HG02970 (cell line): ENCODE measurements around the gene PHKA1.
"Not testable (repeated sequence)": the region's sequence is repeated elsewhere in the genome, so short reads cannot be mapped to it uniquely, and the experiment has no call there.

Experiments
- ATAC-seq: cut with Tn5 transposase; IDR thresholded peaks from one replicate; pipeline ENCODE4 v1.9.1; 2021; ENCODE audit warnings: mild to moderate bottlenecking, moderate library complexity, moderate number of reproducible peaks; ENCODE audit not compliant: unreplicated experiment, low FRiP score

Gene PHKA1

GRCh38 chrX:72576141-72576894 lies 137.8 kb downstream of the PHKA1 start:
- no peak for ATAC-seq

GRCh38 chrX:72573158-72573511 lies 141.0 kb downstream of the PHKA1 start:
- ATAC-seq = no peak

GRCh38 chrX:72572248-72573157 lies 141.6 kb downstream of the PHKA1 start, which contains the start of gene HDAC8:
HDAC8 (minus strand) TSS chrX:72572843; CDS start chrX:72572761, 82 bp downstream.
- peak; percentile 94 for ATAC-seq

- ATAC-seq = no peak
Measured at GRCh38 chrX:72569786-72570185, 144.3 kb downstream of the PHKA1 start.

GRCh38 chrX:72568406-72569092 lies 145.6 kb downstream of the PHKA1 start:
- no peak for ATAC-seq

- ATAC-seq = no peak
Measured at GRCh38 chrX:72566448-72566847, 147.7 kb downstream of the PHKA1 start.

- ATAC-seq = not testable (repeated sequence)
Measured at GRCh38 chrX:72559655-72560054, 154.5 kb downstream of the PHKA1 start.

- ATAC-seq = no peak
Measured at GRCh38 chrX:72554448-72555140, 159.5 kb downstream of the PHKA1 start.

GRCh38 chrX:72552443-72552842 lies 161.7 kb downstream of the PHKA1 start:
- not testable (repeated sequence) for ATAC-seq

- ATAC-seq = no peak
Measured at GRCh38 chrX:72545990-72546389, 168.1 kb downstream of the PHKA1 start.

GRCh38 chrX:72540318-72540717 lies 173.8 kb downstream of the PHKA1 start:
- no peak for ATAC-seq

- ATAC-seq = no peak
Measured at GRCh38 chrX:72539822-72540221, 174.3 kb downstream of the PHKA1 start.

GRCh38 chrX:72536542-72536941 lies 177.6 kb downstream of the PHKA1 start:
- ATAC-seq = no peak

GRCh38 chrX:72532366-72532765 lies 181.7 kb downstream of the PHKA1 start:
- ATAC-seq = no peak
